K562 (cell line): ENCODE measurements around the gene TP53BP2. TPM values are rescaled to one million over a fixed set of nuclear protein-coding genes. Genes with fewer than 3 reads are reported as not detected.
A peak's percentile ranks its signal among the peaks of the same experiment; 100 is the strongest.

Experiments
- ARHGAP35 ChIP-seq: fragments of 450-650 bp; IDR thresholded peaks from 2 replicates; pipeline ENCODE4 v1.6.1; 2018; ENCODE audit not compliant: partially characterized antibody
- CEBPB ChIP-seq: fragments of 450-650 bp; IDR thresholded peaks from 2 replicates; pipeline ENCODE4 v1.6.1; 2016; ENCODE audit warnings: missing genetic modification characterization, missing compliant biosample characterization
- CHD1 ChIP-seq: fragments of 200-600 bp; sonication (generic); IDR thresholded peaks from one replicate; pipeline ENCODE4 v1.6.1; 2012; ENCODE audit warnings: mild to moderate bottlenecking, moderate library complexity, low read length, inconsistent platforms
- CREB5 ChIP-seq: fragments of 250-450 bp; sonication (Bioruptor Pico); IDR thresholded peaks from 2 replicates; pipeline ENCODE4 v1.5.0; 2020; ENCODE audit warnings: mild to moderate bottlenecking
- CREBBP ChIP-seq: IDR thresholded peaks from one replicate; pipeline ENCODE4 v1.6.1; 2012; ENCODE audit warnings: low read depth, mild to moderate bottlenecking, control low read depth, inconsistent platforms, low read length
- FOXO4 ChIP-seq: fragments of 450-650 bp; formaldehyde crosslinking; IDR thresholded peaks from 2 replicates; pipeline ENCODE4 v1.4.0; 2020; ENCODE audit warnings: mild to moderate bottlenecking, moderate library complexity
- GMEB1 ChIP-seq: fragments of 250-450 bp; sonication (Bioruptor Pico); IDR thresholded peaks from 2 replicates; pipeline ENCODE4 v1.4.0; 2020; ENCODE audit warnings: mild to moderate bottlenecking
- HOMEZ ChIP-seq: fragments of 250-450 bp; sonication (Bioruptor Pico); IDR thresholded peaks from 2 replicates; pipeline ENCODE4 v1.4.0; 2020; ENCODE audit warnings: mild to moderate bottlenecking, moderate library complexity
- MAX ChIP-seq: sonication (generic); formaldehyde crosslinking; IDR thresholded peaks from 2 replicates; pipeline ENCODE4 v1.9.0; 2022; ENCODE audit warnings: mild to moderate bottlenecking, missing genetic modification reagents
- NELFE ChIP-seq: IDR thresholded peaks from 2 replicates; pipeline ENCODE4 v1.6.1; 2011; ENCODE audit warnings: mild to moderate bottlenecking; ENCODE audit not compliant: insufficient read depth, insufficient read length
- PCBP1 ChIP-seq: fragments of 200-400 bp; formaldehyde crosslinking; IDR thresholded peaks from 2 replicates; pipeline ENCODE4 v1.6.1; 2018; ENCODE audit warnings: mild to moderate bottlenecking, low read depth, low read length; ENCODE audit not compliant: poor library complexity, severe bottlenecking
- PURB ChIP-seq: sonication (generic); formaldehyde crosslinking; IDR thresholded peaks from 2 replicates; pipeline ENCODE4 v1.9.0; 2021; ENCODE audit warnings: low read depth, mild to moderate bottlenecking, missing genetic modification reagents
- STAT5A ChIP-seq: IDR thresholded peaks from 2 replicates; pipeline ENCODE4 v1.6.1; 2012; ENCODE audit warnings: low read length, inconsistent platforms, borderline replicate concordance
- TAF7 ChIP-seq: fragments of 450-650 bp; IDR thresholded peaks from 2 replicates; pipeline ENCODE4 v1.6.1; 2016; ENCODE audit warnings: missing genetic modification characterization, missing compliant biosample characterization
- ZBTB7A ChIP-seq: IDR thresholded peaks from 2 replicates; pipeline ENCODE4 v1.6.1; 2011; ENCODE audit warnings: low read depth, mild to moderate bottlenecking, low read length, moderate library complexity, borderline replicate concordance; ENCODE audit not compliant: control insufficient read depth
- ZNF143 ChIP-seq: sonication (generic); formaldehyde crosslinking; IDR thresholded peaks from 2 replicates; pipeline ENCODE4 v1.9.0; 2022; ENCODE audit warnings: mild to moderate bottlenecking, missing genetic modification reagents
- ZNF324 ChIP-seq: fragments of 250-450 bp; sonication (Bioruptor Pico); IDR thresholded peaks from 2 replicates; pipeline ENCODE4 v1.4.0; 2020; ENCODE audit warnings: mild to moderate bottlenecking
- ZNF354B ChIP-seq: fragments of 250-450 bp; sonication (Bioruptor Pico); IDR thresholded peaks from 2 replicates; pipeline ENCODE4 v1.4.0; 2020
- ZNF511 ChIP-seq: sonication (generic); formaldehyde crosslinking; IDR thresholded peaks from 2 replicates; pipeline ENCODE4 v1.8.0; 2022; ENCODE audit warnings: mild to moderate bottlenecking, missing genetic modification reagents
- ZNF764 ChIP-seq: fragments of 250-450 bp; sonication (Bioruptor Pico); IDR thresholded peaks from 2 replicates; pipeline ENCODE4 v1.4.0; 2020; ENCODE audit warnings: low read depth, mild to moderate bottlenecking, moderate library complexity
- polyA plus RNA-seq, 8 experiments: library from polyadenylated mRNA; depleted of rRNA in 4 of 8; stranded (reverse) in 5 of 8; unstranded in 3 of 8; fragments of >200 nt; fragmentation: Nextera tagmentation in 2 of 8; fragmentation: Illumina TruSeq in 1 of 8; extraction: Ambion mirVana in 2 of 8; extraction: Trizol in 1 of 8; gene quantifications; 2 replicates each; pipeline versions ENCODE4 v1.2.1 to v1.2.3, GENCODE V29; 2011 to 2014; ENCODE audit warnings: inconsistent platforms in 1 of 8, missing spikeins in 1 of 8
- total RNA-seq, 7 experiments: library from RNA; depleted of rRNA in 6 of 7; stranded (reverse); fragments of >200 nt in 6 of 7; fragmentation: Illumina TruSeq in 2 of 7; extraction: Trizol in 2 of 7; gene quantifications; 2 replicates each; pipeline versions ENCODE4 v1.2.1 to v1.2.3, GENCODE V29; 2011 to 2021; ENCODE audit warnings: low replicate concordance in 1 of 7

The TP53BP2 gene
- total and polyA plus RNA-seq, 9 of the 15 experiments (the other 6 are each of a cell fraction or from before 2014, with no cell fraction given) = 17.0 to 69.6 (median 40.1) TPM

- TF ChIP-seq ZBTB7A = no peak
- TF ChIP-seq CHD1 = no peak
- peak; percentile 41; the same call in 1 of the 2 replicates for TF ChIP-seq GMEB1 (CRISPR knock-in tag)
- no peak for TF ChIP-seq PCBP1
- TF ChIP-seq HOMEZ (CRISPR knock-in tag) = no peak
- TF ChIP-seq ZNF511 (CRISPR knock-in tag) = no peak
- no peak for TF ChIP-seq PURB (CRISPR knock-in tag)
- peak; percentile 97 for TF ChIP-seq STAT5A
- peak; percentile 77 for TF ChIP-seq CEBPB (tag)
- TF ChIP-seq ZNF324 = no peak
- TF ChIP-seq ARHGAP35 = no peak
- TF ChIP-seq ZNF354B (CRISPR knock-in tag) = peak; percentile 33; the same call in 1 of the 2 replicates
- TF ChIP-seq MAX (CRISPR knock-in tag) = peak; percentile 56
- no peak for TF ChIP-seq ZNF764 (CRISPR knock-in tag)
- TF ChIP-seq CREBBP = no peak
- 0 out of 2 replicates have a peak, but pooled peaks have one; percentile 4 for TF ChIP-seq FOXO4 (CRISPR knock-in tag)
- no peak for TF ChIP-seq ZNF143 (CRISPR knock-in tag)
- no peak for TF ChIP-seq NELFE
- no peak for TF ChIP-seq CREB5 (CRISPR knock-in tag)
- 0 out of 2 replicates have a peak, but pooled peaks have one; percentile 10 for TF ChIP-seq TAF7 (tag)
Measured at GRCh38 chr1:223788746-223789415, 56.9 kb downstream of the TP53BP2 start (continued).
